Psoas muscle (tissue), 8 donors: ENCODE measurements around the gene SCT. TPM values are rescaled to one million over a fixed set of nuclear protein-coding genes. Genes with fewer than 3 reads are reported as not detected.
A peak's percentile ranks its signal among the peaks of the same experiment; 100 is the strongest.

Experiments used
- ATAC-seq, 4 donors: fragments of 200-7000 bp; cut with Tn5 transposase; one replicate each; pipeline ENCODE4 v1.9.1; 2020; ENCODE audit warnings: moderate library complexity in 3 of 4, mild to moderate bottlenecking in 2 of 4
- DNase-seq, 2 donors: peaks; one replicate each; pipeline ENCODE4 v3.0.0-alpha.2; 2020
- H3K27ac ChIP-seq: fragments of 200-600 bp; one replicate; pipeline ENCODE4 v1.8.0; 2022
- H3K27me3 ChIP-seq, 3 donors: fragments of 200-600 bp in 1 of 3; one replicate each; pipeline versions ENCODE4 v1.6.1 to v1.8.0; 2013 to 2022; ENCODE audit warnings: low read length in 2 of 3, mild to moderate bottlenecking in 2 of 3, moderate library complexity in 1 of 3; ENCODE audit not compliant: insufficient read depth in 3 of 3
- H3K36me3 ChIP-seq, 2 donors: fragments of 200-600 bp in 1 of 2; one replicate each; pipeline versions ENCODE4 v1.6.1 to v1.8.0; 2013 to 2022; ENCODE audit warnings: low read depth in 1 of 2, mild to moderate bottlenecking in 1 of 2, moderate library complexity in 1 of 2; ENCODE audit not compliant: insufficient read depth in 1 of 2
- H3K4me1 ChIP-seq: fragments of 200-600 bp; one replicate; pipeline ENCODE4 v1.8.0; 2022
- H3K4me3 ChIP-seq: fragments of 200-600 bp; one replicate; pipeline ENCODE4 v1.8.0; 2022; ENCODE audit warnings: mild to moderate bottlenecking
- H3K9me3 ChIP-seq: fragments of 200-600 bp; one replicate; pipeline ENCODE4 v1.8.0; 2022
- CTCF ChIP-seq: fragments of 200-600 bp; IDR thresholded peaks from one replicate; pipeline ENCODE4 v1.8.0; 2022; ENCODE audit warnings: antibody characterized with exemption
- WGBS, 3 donors: extraction: QIAGEN DNeasy Blood & Tissue Kit; methylation state at CpG; one replicate each; pipeline versions ENCODE4 v1.1.6 to v1.1.7; 2013; 5-methylcytosine and 5-hydroxymethylcytosine counted together
- intact Hi-C, 2 donors: fragments of 100-400 bp; cut with DNase I; formaldehyde crosslinking; loops; one replicate each; pipeline versions ENCODE4 v1.11.0 to v1.14.2; 2022
- polyA plus RNA-seq, 3 donors: library from polyadenylated mRNA; stranded (reverse); fragments of 200-250 nt; gene quantifications; one replicate each; pipeline ENCODE4 v1.2.3, GENCODE V29; 2013
- total RNA-seq, 4 donors: library from RNA; stranded (reverse); fragmentation: NEBNext Ultra II Directional in 2 of 4; extraction: Animal tissue kit (Norgen Biotek cat#: 25700) in 2 of 4; gene quantifications; one replicate each; pipeline versions ENCODE4 v1.2.1 to v1.2.4, GENCODE V29; 2021 to 2023
- donor health status: healthy with polysubstance abuse.
- donor health status: DM: no; HTN: no; CAD: no; lungs with moderate emphysema.
- donor health status: Bipolar disorder and iron deficiency.
- donor health status: healthy.
- donor health status: DM: yes; HTN: yes; CAD: no.
- donor health status: DM: no; HTN: no; CAD: no.
- donor health status: DM: no; HTN: no; CAD: no.
- donor health status: DM: yes; HTN: yes; CAD: no.

SCT gene
- total and polyA plus RNA-seq, 7 donors, result 0.44 to 4.8 (median 1.3) TPM; not detected in 3

- no peak for TF ChIP-seq CTCF
- no peaks in the 10 kb centered on the region for H3K27me3 ChIP-seq
- no peak overlapping the region for H3K27ac ChIP-seq
- H3K4me3 ChIP-seq, result no peak overlapping the region
- no peaks in the 10 kb centered on the region for H3K9me3 ChIP-seq
- peaks cover 0 to 12% of the 10 kb centered on the region in 2 donors for H3K36me3 ChIP-seq
- WGBS, 3 donors, result 89 to 91% (median 90%) methylated on average over 16 to 24 of the region's 24 CpGs
- DNase-seq, result peak in 1 of 2 donors; percentile 13
- ATAC-seq, result no peak
- H3K4me1 ChIP-seq, result peaks cover 17% of the 10 kb centered on the region
- intact Hi-C loops, result no loop called here
Observed at GRCh38 chr11:618856-619627, 7.9 kb downstream of the SCT start.

- no peak overlapping the region for H3K27ac ChIP-seq
- peaks cover 24% of the 10 kb centered on the region for H3K4me1 ChIP-seq
- H3K27me3 ChIP-seq, result no peaks in the 10 kb centered on the region
- no peak for DNase-seq
- 89 to 91% (median 89%) methylated on average over 24 to 25 of the region's 25 CpGs for WGBS, 3 donors
- H3K9me3 ChIP-seq, result no peaks in the 10 kb centered on the region
- no peak for TF ChIP-seq CTCF
- H3K4me3 ChIP-seq, result no peak overlapping the region
- H3K36me3 ChIP-seq, result peaks cover 0 to 15% of the 10 kb centered on the region in 2 donors
- intact Hi-C loops, result no loop called here
- no peak for ATAC-seq
Observed at GRCh38 chr11:617912-618682, 8.9 kb downstream of the SCT start.

- Histone ChIP-seq H3K27me3 (no peaks in the 10 kb centered on the region), H3K4me3 (no peak overlapping the region), H3K9me3 (no peaks in the 10 kb centered on the region), H3K4me1 (peaks cover 31% of the 10 kb centered on the region), H3K36me3 (peaks cover 0 to 18% of the 10 kb centered on the region in 2 donors), H3K27ac (no peak overlapping the region)
- TF ChIP-seq CTCF, result no peak
- 91 to 94% (median 93%) methylated on average over 38 to 57 of the region's 57 CpGs for WGBS, 3 donors
- ATAC-seq (no peak), DNase-seq (peak in 1 of 2 donors; percentile 33)
- intact Hi-C loops, result no loop called here
Observed at GRCh38 chr11:617199-617911, 9.6 kb downstream of the SCT start.

GRCh38 chr11:616320-617198 is 10.4 kb downstream of the SCT start:
- no peaks in the 10 kb centered on the region for H3K27me3 ChIP-seq
- H3K9me3 ChIP-seq, result no peaks in the 10 kb centered on the region
- intact Hi-C loops, result no loop called here
- no peak for TF ChIP-seq CTCF
- peak overlapping the region; percentile 85 for H3K4me3 ChIP-seq
- H3K36me3 ChIP-seq, result peaks cover 0 to 24% of the 10 kb centered on the region in 2 donors
- peak overlapping the region; percentile 93 for H3K27ac ChIP-seq
- WGBS, 3 donors, result 84 to 86% (median 85%) methylated on average over 39 of the region's 39 CpGs
- peaks cover 39% of the 10 kb centered on the region for H3K4me1 ChIP-seq
- DNase-seq (peak in 1 of 2 donors; percentile 34), ATAC-seq (no peak)
